ENCODE results near the gene BANF2.

- no peak for TF ChIP-seq JUND (IDR thresholded peaks at IDR 0.05)
- no peak for TF ChIP-seq POLR2AphosphoS5 (IDR thresholded peaks at IDR 0.05; ENCODE audit: low read depth, low read length)
- TF ChIP-seq EZH2 (IDR thresholded peaks at IDR 0.05), result no peak
- no peak for TF ChIP-seq POLR2A (IDR thresholded peaks at IDR 0.05; ENCODE audit: borderline replicate concordance, extremely low read depth, insufficient read depth, insufficient read length)
- TF ChIP-seq ZNF274 (IDR thresholded peaks at IDR 0.05; ENCODE audit: low read depth, low read length), result no peak
- TF ChIP-seq EGR1 (IDR thresholded peaks at IDR 0.05; ENCODE audit: low read depth), result 0 out of 2 replicates have a peak, but pooled peaks have one; percentile 23
- TF ChIP-seq CTCF (IDR thresholded peaks at IDR 0.05 in 2 of 3, conservative IDR thresholded peaks at IDR 0.05 in 1 of 3; ENCODE audit: borderline replicate concordance in 1 of 3, insufficient read depth in 1 of 3, low read depth in 2 of 3, low read length in 2 of 3), result no peak
- no peak for TF ChIP-seq EZH2phosphoT487 (IDR thresholded peaks at IDR 0.05; ENCODE audit: borderline replicate concordance)
- TF ChIP-seq RAD21 (IDR thresholded peaks at IDR 0.05; ENCODE audit: low read depth), result no peak
Measured at GRCh38 chr20:17682889-17683198, 16.9 kb upstream of the BANF2 start.

Data from HCT116 (cell line).